ENCODE results near the gene DAPL1.

GRCh38 chr2:158753641-158754611 lies 41.2 kb upstream of the DAPL1 start:
- TF ChIP-seq ZBTB21 (tag by site-specific recombination; IDR thresholded peaks at IDR 0.05) (no peak), CTCF (tag by site-specific recombination; IDR thresholded peaks at IDR 0.05) (peak; percentile 83), ZNF585B (tag by site-specific recombination; IDR thresholded peaks at IDR 0.05) (no peak), YY1 (tag by site-specific recombination; IDR thresholded peaks at IDR 0.05) (no peak), ZNF24 (tag by site-specific recombination; IDR thresholded peaks at IDR 0.05) (no peak), TRIM28 (IDR thresholded peaks at IDR 0.05; ENCODE audit: borderline replicate concordance, low read length) (no peak), ZNF621 (tag by site-specific recombination; IDR thresholded peaks at IDR 0.05) (no peak)
